Progenitor cell of endocrine pancreas (in vitro differentiated cells): ENCODE results near the gene FYB2. TPM values are rescaled to one million over a fixed set of nuclear protein-coding genes. Genes with fewer than 3 reads are reported as not detected.

Experiments used
- DNase-seq: peaks from one replicate; pipeline ENCODE4 v3.0.0; 2021; ENCODE audit warnings: low spot score; ENCODE audit not compliant: unreplicated experiment
- H3K27ac Mint-ChIP-seq: 2 replicates; pipeline ENCODE4 v1.8.0; 2021; ENCODE audit warnings: mild to moderate bottlenecking, moderate library complexity, mixed read lengths
- H3K27me3 Mint-ChIP-seq: 2 replicates; pipeline ENCODE4 v1.8.0; 2021; ENCODE audit warnings: mixed read lengths
- H3K36me3 Mint-ChIP-seq: 2 replicates; pipeline ENCODE4 v1.8.0; 2022; ENCODE audit warnings: mixed read lengths; ENCODE audit not compliant: insufficient read depth
- H3K4me1 Mint-ChIP-seq: 2 replicates; pipeline ENCODE4 v1.8.0; 2021; ENCODE audit warnings: low read depth, mixed read lengths
- H3K4me3 Mint-ChIP-seq: 2 replicates; pipeline ENCODE4 v1.8.0; 2021; ENCODE audit warnings: low read depth, mild to moderate bottlenecking, moderate library complexity, mixed read lengths
- H3K9me3 Mint-ChIP-seq: 2 replicates; pipeline ENCODE4 v1.8.0; 2021; ENCODE audit warnings: low read depth, mixed read lengths
- total RNA-seq: library from RNA; stranded (reverse); gene quantifications from 2 replicates; pipeline ENCODE4 v1.2.1, GENCODE V29; 2021
- TF ChIP-seq, protein P1 (sequence below): fragments of 200-600 bp; sonication (generic); IDR thresholded peaks from one replicate; pipeline ENCODE4 v1.5.0; 2021; ENCODE audit warnings: antibody characterized with exemption, mild to moderate bottlenecking; ENCODE audit not compliant: unreplicated experiment

Gene FYB2
- total RNA-seq, 1 donor from 2014 or later = 9.6 TPM

DNA sequence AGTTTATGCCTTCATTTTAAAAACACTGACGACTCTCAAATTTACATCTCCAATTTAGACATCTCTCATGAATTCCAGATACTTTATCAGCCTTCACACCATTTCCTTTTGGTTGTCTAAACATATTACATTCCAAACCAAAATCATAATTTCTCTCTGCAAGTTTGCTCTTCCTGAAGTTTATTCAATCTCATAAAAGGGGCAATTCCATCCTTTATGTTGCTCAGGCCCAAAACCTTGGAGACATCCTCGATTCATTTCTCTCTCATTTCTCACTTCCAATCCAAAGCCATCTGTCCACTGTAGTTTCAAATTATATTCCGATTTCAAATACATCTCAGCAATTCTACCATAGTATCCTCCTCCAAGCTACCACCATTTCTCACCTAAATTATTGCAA is 74.0 kb downstream of the FYB2 start:
- TF ChIP-seq, protein P1, sequence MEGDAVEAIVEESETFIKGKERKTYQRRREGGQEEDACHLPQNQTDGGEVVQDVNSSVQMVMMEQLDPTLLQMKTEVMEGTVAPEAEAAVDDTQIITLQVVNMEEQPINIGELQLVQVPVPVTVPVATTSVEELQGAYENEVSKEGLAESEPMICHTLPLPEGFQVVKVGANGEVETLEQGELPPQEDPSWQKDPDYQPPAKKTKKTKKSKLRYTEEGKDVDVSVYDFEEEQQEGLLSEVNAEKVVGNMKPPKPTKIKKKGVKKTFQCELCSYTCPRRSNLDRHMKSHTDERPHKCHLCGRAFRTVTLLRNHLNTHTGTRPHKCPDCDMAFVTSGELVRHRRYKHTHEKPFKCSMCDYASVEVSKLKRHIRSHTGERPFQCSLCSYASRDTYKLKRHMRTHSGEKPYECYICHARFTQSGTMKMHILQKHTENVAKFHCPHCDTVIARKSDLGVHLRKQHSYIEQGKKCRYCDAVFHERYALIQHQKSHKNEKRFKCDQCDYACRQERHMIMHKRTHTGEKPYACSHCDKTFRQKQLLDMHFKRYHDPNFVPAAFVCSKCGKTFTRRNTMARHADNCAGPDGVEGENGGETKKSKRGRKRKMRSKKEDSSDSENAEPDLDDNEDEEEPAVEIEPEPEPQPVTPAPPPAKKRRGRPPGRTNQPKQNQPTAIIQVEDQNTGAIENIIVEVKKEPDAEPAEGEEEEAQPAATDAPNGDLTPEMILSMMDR = no peak
- Mint-ChIP-seq H3K27me3 (no peaks in the 10 kb centered on the region), H3K36me3 (peaks cover 8% of the 10 kb centered on the region), H3K27ac (no peak overlapping the region), H3K9me3 (peaks cover 9% of the 10 kb centered on the region), H3K4me3 (no peak overlapping the region), H3K4me1 (no peaks in the 10 kb centered on the region)
- no peak for DNase-seq

DNA sequence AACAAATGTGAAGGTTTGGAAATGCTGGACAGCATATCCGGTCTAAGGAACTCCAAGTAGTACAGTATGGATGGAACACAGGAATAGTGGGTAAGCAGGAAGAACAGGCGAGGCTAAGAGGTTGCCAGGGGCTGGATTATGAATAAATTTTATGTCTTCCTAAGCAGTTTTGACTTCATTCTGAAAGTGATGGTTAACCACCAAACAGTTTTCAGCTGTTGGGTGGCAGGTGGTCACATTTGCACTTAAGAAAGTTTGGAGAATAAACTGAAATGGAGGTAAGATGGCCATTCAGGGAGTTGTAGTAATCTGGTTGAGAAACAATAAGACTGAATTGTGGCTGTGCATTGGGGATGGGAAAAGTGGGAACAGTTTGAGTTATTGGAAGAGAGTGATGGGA is 90.2 kb downstream of the FYB2 start:
- DNase-seq = no peak
- Mint-ChIP-seq H3K9me3 (peaks cover 3% of the 10 kb centered on the region), H3K36me3 (peaks cover 5% of the 10 kb centered on the region), H3K27me3 (no peaks in the 10 kb centered on the region), H3K4me3 (no peak overlapping the region), H3K4me1 (peaks cover 3% of the 10 kb centered on the region), H3K27ac (no peak overlapping the region)
- TF ChIP-seq, protein P1 = no peak

DNA sequence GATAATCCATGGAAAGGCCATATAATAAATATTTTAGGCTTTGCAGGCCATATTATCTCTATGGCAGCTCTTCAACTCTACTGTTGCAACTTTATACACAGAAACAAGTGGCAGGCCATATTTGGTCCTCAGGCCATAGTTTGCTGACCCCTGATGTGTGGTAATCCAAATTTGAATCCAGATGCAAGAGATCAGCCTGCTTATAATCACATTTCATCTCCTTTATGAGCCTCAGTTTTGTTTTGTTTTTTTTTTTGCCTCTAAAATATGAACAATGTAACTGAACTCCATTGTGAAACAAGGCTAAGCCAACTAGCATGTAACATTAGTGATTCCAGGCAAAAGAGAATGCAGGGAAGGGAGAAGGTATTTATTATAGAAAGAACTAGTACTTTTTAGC is 92.5 kb downstream of the FYB2 start:
- Mint-ChIP-seq H3K36me3 (peaks cover 2% of the 10 kb centered on the region), H3K27me3 (no peaks in the 10 kb centered on the region), H3K9me3 (peaks cover 3% of the 10 kb centered on the region)

DNA sequence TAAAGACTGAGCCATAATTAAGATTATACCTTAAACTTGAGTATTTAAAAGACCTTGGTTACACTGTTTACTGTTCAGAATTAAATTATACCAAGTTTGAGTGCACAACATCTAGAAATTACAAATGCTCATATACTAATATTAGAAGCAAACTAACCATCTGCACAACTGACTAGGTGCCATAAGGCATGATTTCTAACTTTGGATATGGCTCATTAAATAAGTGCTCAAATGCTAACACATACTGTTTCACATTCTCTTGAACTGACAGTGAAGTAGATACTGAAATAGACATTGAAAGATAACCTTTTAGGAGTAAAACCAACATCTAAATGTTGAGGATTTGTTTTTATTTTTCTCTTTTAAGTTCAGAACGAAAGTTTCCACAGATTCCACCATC is 100.0 kb downstream of the FYB2 start:
- no peak overlapping the region for H3K4me3 Mint-ChIP-seq
- TF ChIP-seq, protein P1 = no peak
- H3K36me3 Mint-ChIP-seq = no peaks in the 10 kb centered on the region
- no peak overlapping the region for H3K27ac Mint-ChIP-seq
- peaks cover 4% of the 10 kb centered on the region for H3K4me1 Mint-ChIP-seq
- DNase-seq = no peak
- H3K27me3 Mint-ChIP-seq = no peaks in the 10 kb centered on the region
- H3K9me3 Mint-ChIP-seq = no peaks in the 10 kb centered on the region

More for the DNA sequence above, 92.5 kb downstream of the FYB2 start:
- H3K4me3 Mint-ChIP-seq = no peak overlapping the region
- no peaks in the 10 kb centered on the region for H3K4me1 Mint-ChIP-seq
- no peak for DNase-seq
- TF ChIP-seq, protein P1 = no peak
- H3K27ac Mint-ChIP-seq = no peak overlapping the region

DNA sequence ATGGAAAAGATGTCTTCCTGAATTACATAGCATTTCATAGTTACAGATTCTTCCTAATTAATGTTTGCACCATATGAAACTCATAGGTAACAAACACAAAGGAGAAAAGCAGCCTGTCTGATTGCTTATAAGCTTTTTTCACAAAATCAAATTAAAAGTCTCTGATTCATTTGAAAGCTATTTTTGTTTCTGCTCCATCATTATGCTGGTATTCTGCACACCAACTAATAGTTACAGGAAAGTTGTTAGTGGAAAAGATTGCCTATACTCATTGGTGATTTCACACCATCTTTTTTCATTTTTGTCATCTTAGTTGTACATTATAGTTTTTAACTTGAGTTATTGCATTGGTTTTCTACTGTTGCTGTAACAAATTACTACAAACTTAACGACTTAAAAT is 104.0 kb downstream of the FYB2 start:
- Mint-ChIP-seq H3K9me3 (no peaks in the 10 kb centered on the region), H3K36me3 (no peaks in the 10 kb centered on the region), H3K27me3 (no peaks in the 10 kb centered on the region), H3K27ac (no peak overlapping the region), H3K4me3 (no peak overlapping the region), H3K4me1 (peaks cover 11% of the 10 kb centered on the region)
- TF ChIP-seq, protein P1 = no peak
- no peak for DNase-seq
